NCI-H69 (cell line): ENCODE measurements around the gene FBXO24.
"Not testable (repeated sequence)": the region's sequence is repeated elsewhere in the genome, so short reads cannot be mapped to it uniquely, and the experiment has no call there.

Source experiments
- DNase-seq: peaks from one replicate; lab custom pipeline; 2025; lab: John Stamatoyannopoulos, UW

FBXO24 gene

GRCh38 chr7:100561491-100562194, 24.5 kb upstream of the FBXO24 start:
- DNase-seq: no peak

GRCh38 chr7:100562195-100563099, 23.7 kb upstream of the FBXO24 start:
- no peak for DNase-seq

DNA sequence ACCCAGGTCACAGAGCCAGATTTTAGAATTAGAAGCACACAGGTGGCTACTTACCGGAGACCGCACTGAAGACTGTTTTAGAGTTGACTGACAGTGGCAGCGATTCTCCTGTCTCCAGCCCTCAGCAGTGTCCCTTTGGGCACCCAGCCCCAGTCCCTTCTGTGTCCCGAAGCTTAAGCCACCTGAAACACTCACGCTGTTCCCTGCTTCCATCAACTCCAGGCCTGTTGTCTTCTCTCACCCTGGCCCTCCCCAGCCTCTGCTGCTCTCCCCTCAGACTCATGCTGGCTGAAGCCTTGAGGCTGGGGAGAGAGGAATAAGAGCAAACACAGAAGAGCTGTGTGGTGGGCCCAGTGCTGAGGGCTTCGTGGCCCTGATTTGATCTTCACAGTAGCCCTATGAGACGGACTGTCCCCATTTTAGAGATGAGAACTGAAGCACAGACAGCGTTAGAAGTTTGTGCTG, 23.0 kb upstream of the FBXO24 start:
- DNase-seq: no peak

GRCh38 chr7:100563809-100564400, 22.2 kb upstream of the FBXO24 start:
- DNase-seq: peak; percentile 63

DNA sequence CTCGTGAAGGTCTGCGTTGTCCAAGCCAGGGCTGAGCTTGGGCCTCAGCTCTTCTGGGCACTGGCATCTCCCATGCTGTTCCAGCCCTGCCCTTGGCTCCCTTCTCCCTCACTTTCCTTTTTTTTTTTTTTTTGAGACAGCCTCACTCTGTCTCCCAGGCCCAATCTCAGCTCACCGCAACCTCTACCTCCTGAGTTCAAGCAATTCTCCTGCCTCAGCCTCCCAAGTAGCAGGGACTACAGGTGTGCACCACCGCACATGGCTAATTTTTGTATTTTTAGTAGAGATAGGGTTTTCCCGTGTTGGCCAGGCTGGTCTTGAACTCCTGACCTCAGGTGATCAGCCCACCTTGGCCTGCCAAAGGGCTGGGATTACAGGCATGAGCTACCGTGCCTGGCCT, 21.7 kb upstream of the FBXO24 start:
- DNase-seq: not testable (repeated sequence)

GRCh38 chr7:100565133-100565571, 21.0 kb upstream of the FBXO24 start:
- no peak for DNase-seq

GRCh38 chr7:100566018-100566531, 20.1 kb upstream of the FBXO24 start:
- no peak for DNase-seq

GRCh38 chr7:100567031-100567730, 18.9 kb upstream of the FBXO24 start:
- no peak for DNase-seq

GRCh38 chr7:100567751-100568175, 18.4 kb upstream of the FBXO24 start:
- DNase-seq: peak; percentile 43

GRCh38 chr7:100568176-100568895, 17.8 kb upstream of the FBXO24 start:
- peak; percentile 17 for DNase-seq

DNA sequence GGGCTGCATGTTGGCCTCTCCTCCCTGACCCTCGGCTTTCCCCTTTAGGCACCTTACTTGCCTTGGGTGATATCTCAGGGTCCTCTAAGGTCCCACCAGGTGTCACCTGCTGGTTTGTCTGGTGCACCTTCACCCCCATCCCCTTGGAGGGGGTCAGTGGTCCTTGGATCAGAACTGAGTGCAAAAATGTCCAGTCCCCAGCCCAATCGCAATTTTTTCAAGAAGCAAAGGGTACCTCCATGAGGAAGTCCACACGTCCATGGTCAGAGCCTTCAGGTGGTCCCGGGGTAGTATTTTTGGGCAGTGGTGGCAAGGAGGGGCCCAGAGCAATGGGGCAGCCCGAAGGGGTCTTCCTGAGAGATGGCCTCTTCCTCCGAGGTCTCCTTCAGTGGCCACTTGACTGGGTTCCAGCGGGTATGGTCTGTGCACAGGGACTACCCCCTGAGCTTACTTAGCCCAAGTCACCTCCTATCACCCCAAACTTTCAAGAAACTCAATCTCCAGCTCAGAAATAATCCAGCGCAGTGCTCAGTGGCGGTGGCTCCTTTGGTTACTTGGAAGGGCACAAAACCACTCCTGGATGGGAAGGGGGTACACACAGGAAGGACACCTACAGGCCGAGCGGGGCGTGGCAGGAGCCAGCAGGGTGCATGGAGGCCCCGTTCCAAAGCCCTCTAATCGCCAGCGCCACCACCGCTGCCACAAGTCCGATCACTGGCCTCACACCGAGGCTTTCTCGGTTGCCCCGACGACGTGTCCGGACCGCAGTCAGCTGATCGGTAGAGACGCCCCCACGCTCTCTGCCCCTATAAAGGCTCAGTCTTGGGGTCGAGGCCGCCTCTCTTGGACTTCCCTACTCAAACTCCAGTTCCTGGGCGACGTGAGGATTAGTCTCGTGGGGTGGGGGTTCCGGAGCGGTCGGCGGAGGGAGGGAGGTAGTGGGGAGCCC, 17.0 kb upstream of the FBXO24 start:
- DNase-seq: peak; percentile 76

- DNase-seq: peak; percentile 41
Observed at GRCh38 chr7:100570954-100571828, 14.9 kb upstream of the FBXO24 start.

- DNase-seq: no peak
Observed at GRCh38 chr7:100571829-100572116, 14.4 kb upstream of the FBXO24 start.

GRCh38 chr7:100572281-100572948, 13.7 kb upstream of the FBXO24 start:
- no peak for DNase-seq

DNA sequence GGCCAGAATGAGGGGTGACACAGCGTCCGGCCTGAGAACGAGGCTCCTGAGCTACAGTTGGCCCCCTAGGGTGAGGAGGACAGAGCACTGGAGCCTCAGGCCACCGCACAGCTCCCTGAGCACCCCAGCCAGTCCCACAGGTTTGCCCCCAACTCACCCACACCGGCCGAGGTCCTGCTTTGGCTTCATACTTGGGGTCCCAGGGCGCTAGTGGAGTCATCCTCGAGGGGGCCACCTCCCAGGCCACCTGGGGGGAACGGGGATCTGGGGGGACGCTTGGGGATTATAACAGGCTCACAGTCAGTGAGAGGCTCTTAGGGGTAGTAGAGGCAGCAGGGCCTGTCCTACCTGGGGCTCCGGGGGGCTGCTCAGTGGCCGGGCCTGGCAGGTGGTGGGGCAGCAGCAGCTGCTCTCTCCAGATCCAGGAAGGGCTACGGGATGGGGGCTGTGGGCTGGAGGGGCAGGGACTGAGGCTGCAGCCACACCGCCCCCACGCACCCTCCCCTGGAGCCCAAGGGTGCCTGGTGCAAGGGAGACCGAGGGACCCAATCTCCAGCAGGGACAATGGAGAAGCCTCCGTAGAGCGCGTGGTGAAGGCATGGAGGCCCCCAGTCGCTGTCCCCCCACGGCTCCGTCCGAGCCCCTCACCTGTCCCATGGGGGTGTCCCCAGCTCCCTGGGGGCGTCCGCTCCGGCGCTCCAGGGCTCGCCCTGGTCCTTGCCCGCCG, 13.0 kb upstream of the FBXO24 start:
- DNase-seq: no peak

GRCh38 chr7:100573691-100574361, 12.3 kb upstream of the FBXO24 start, which contains the start of gene SAP25:
Gene SAP25 (minus strand): TSS chr7:100573900. CDS start chr7:100573742, 158 bp downstream.
- no peak for DNase-seq
